Trophoblast cell (in vitro differentiated cells and primary cell): ENCODE results near the gene NF1.

Experiments
- DNase-seq, 2 donors: peaks; one replicate each; pipeline ENCODE4 v3.0.0-alpha.2; 2016
- H2AFZ ChIP-seq: 2 replicates; pipeline ENCODE4 v1.6.1; 2013; ENCODE audit warnings: low read length, moderate library complexity, mild to moderate bottlenecking; ENCODE audit not compliant: insufficient read depth, poor library complexity
- H2AK5ac ChIP-seq: 2 replicates; pipeline ENCODE4 v1.6.1; 2013; ENCODE audit warnings: mild to moderate bottlenecking, low read length
- H2BK120ac ChIP-seq: 2 replicates; pipeline ENCODE4 v1.6.1; 2013; ENCODE audit warnings: low read length, mild to moderate bottlenecking, moderate library complexity; ENCODE audit not compliant: insufficient read depth, poor library complexity
- H2BK12ac ChIP-seq: 2 replicates; pipeline ENCODE4 v1.6.1; 2013; ENCODE audit warnings: mild to moderate bottlenecking, low read length, moderate library complexity
- H2BK5ac ChIP-seq: 2 replicates; pipeline ENCODE4 v1.6.1; 2013; ENCODE audit warnings: low read length, low read depth, moderate library complexity, mild to moderate bottlenecking; ENCODE audit not compliant: poor library complexity
- H3K14ac ChIP-seq: 2 replicates; pipeline ENCODE4 v1.6.1; 2013; ENCODE audit warnings: mild to moderate bottlenecking, low read length
- H3K18ac ChIP-seq: 2 replicates; pipeline ENCODE4 v1.6.1; 2013; ENCODE audit warnings: mild to moderate bottlenecking, low read length
- H3K23ac ChIP-seq: 2 replicates; pipeline ENCODE4 v1.6.1; 2013; ENCODE audit warnings: low read length
- H3K27ac ChIP-seq: 2 replicates; pipeline ENCODE4 v1.5.1; 2013; ENCODE audit warnings: low read depth, mild to moderate bottlenecking, inconsistent platforms, low read length, moderate library complexity
- H3K27me3 ChIP-seq: 2 replicates; pipeline ENCODE4 v1.6.1; 2013; ENCODE audit warnings: inconsistent platforms, mild to moderate bottlenecking, low read length, moderate library complexity; ENCODE audit not compliant: insufficient read depth
- H3K36me3 ChIP-seq, 2 experiments: 1 replicate in 1 of 2; 2 replicates in 1 of 2; pipeline ENCODE4 v1.6.1; 2013; ENCODE audit warnings: low read length in 2 of 2, mild to moderate bottlenecking in 2 of 2, moderate library complexity in 1 of 2; ENCODE audit not compliant: insufficient read depth in 2 of 2, control insufficient read depth in 1 of 2
- H3K4ac ChIP-seq: 2 replicates; pipeline ENCODE4 v1.6.1; 2013; ENCODE audit warnings: low read depth, mild to moderate bottlenecking, low read length, moderate library complexity
- H3K4me1 ChIP-seq, 2 experiments: 1 replicate in 1 of 2; 2 replicates in 1 of 2; pipeline ENCODE4 v1.6.1; 2013; ENCODE audit warnings: low read length in 2 of 2, mild to moderate bottlenecking in 2 of 2, moderate library complexity in 1 of 2; ENCODE audit not compliant: insufficient read depth in 2 of 2, control insufficient read depth in 1 of 2
- H3K4me2 ChIP-seq: 2 replicates; pipeline ENCODE4 v1.6.1; 2013; ENCODE audit warnings: inconsistent platforms, mild to moderate bottlenecking, low read length, moderate library complexity
- H3K4me3 ChIP-seq: 2 replicates; pipeline ENCODE4 v1.5.1; 2013; ENCODE audit warnings: mild to moderate bottlenecking, low read depth, low read length, inconsistent platforms
- H3K79me1 ChIP-seq: one replicate; pipeline ENCODE4 v1.6.1; 2013; ENCODE audit warnings: low read length
- H3K79me2 ChIP-seq: 2 replicates; pipeline ENCODE4 v1.6.1; 2013; ENCODE audit warnings: low read length, mild to moderate bottlenecking; ENCODE audit not compliant: control insufficient read depth, insufficient read depth, poor library complexity
- H3K9ac ChIP-seq: 2 replicates; pipeline ENCODE4 v1.6.1; 2013; ENCODE audit warnings: mild to moderate bottlenecking, low read length
- H3K9me3 ChIP-seq: 2 replicates; pipeline ENCODE4 v1.6.1; 2013; ENCODE audit warnings: low read depth, mild to moderate bottlenecking, control low read depth, inconsistent platforms, low read length; ENCODE audit not compliant: insufficient read depth
- H4K12ac ChIP-seq: 2 replicates; pipeline ENCODE4 v1.6.1; 2013; ENCODE audit warnings: low read depth, mild to moderate bottlenecking, low read length, moderate library complexity
- H4K8ac ChIP-seq: 2 replicates; pipeline ENCODE4 v1.6.1; 2013; ENCODE audit warnings: low read depth, mild to moderate bottlenecking, low read length, moderate library complexity
- H4K91ac ChIP-seq: one replicate; pipeline ENCODE4 v1.6.1; 2013; ENCODE audit warnings: low read depth, mild to moderate bottlenecking, low read length, moderate library complexity
- WGBS: extraction: QIAGEN DNeasy Blood & Tissue Kit; methylation state at CpG from one replicate; pipeline ENCODE4 v1.1.7; 2013; ENCODE audit warnings: missing lambda C conversion rate; ENCODE audit not compliant: insufficient read length, insufficient coverage; ENCODE audit errors: extremely low coverage; 5-methylcytosine and 5-hydroxymethylcytosine counted together

NF1 gene

GRCh38 chr17:31202968-31203367, 108.2 kb downstream of the NF1 start:
- peaks cover 2 to 4% of the 10 kb centered on the region in 2 experiments for H3K36me3 ChIP-seq
- no peaks in the 10 kb centered on the region for H3K79me1 ChIP-seq
- DNase-seq, result no peak
- no peak overlapping the region for H3K4me2 ChIP-seq
- H2BK12ac ChIP-seq, result no peak overlapping the region
- H2BK120ac ChIP-seq, result no peak overlapping the region
- no peaks in the 10 kb centered on the region for H3K27me3 ChIP-seq
- no peak overlapping the region for H3K23ac ChIP-seq
- no peak overlapping the region for H2BK5ac ChIP-seq
- no peak overlapping the region for H3K27ac ChIP-seq
- no peak overlapping the region for H2AFZ ChIP-seq
- H2AK5ac ChIP-seq, result no peak overlapping the region
- no peaks in the 10 kb centered on the region for H3K9me3 ChIP-seq
- H3K4ac ChIP-seq, result no peak overlapping the region
- no peak overlapping the region for H3K18ac ChIP-seq
- H3K4me3 ChIP-seq, result no peak overlapping the region
- no peak overlapping the region for H3K14ac ChIP-seq
- H4K8ac ChIP-seq, result no peak overlapping the region
- no peak overlapping the region for H3K9ac ChIP-seq
- no peak overlapping the region for H4K91ac ChIP-seq
- no peaks in the 10 kb centered on the region for H3K4me1 ChIP-seq
- no peak overlapping the region for H4K12ac ChIP-seq
- no peaks in the 10 kb centered on the region for H3K79me2 ChIP-seq

GRCh38 chr17:31211352-31212012, 116.7 kb downstream of the NF1 start:
- Histone ChIP-seq H3K18ac (no peak overlapping the region), H3K4me3 (no peak overlapping the region), H3K27ac (no peak overlapping the region), H3K9ac (no peak overlapping the region), H3K27me3 (no peaks in the 10 kb centered on the region), H2BK5ac (no peak overlapping the region), H3K4me2 (no peak overlapping the region), H3K36me3 (peaks cover 4 to 8% of the 10 kb centered on the region in 2 experiments), H2BK120ac (no peak overlapping the region), H2BK12ac (no peak overlapping the region), H2AFZ (no peak overlapping the region), H3K79me2 (no peaks in the 10 kb centered on the region), H3K14ac (no peak overlapping the region), H3K4me1 (no peaks in the 10 kb centered on the region), H4K91ac (no peak overlapping the region), H3K23ac (no peak overlapping the region), H3K79me1 (no peaks in the 10 kb centered on the region), H2AK5ac (no peak overlapping the region), H4K8ac (no peak overlapping the region), H3K4ac (no peak overlapping the region), H4K12ac (no peak overlapping the region), H3K9me3 (no peaks in the 10 kb centered on the region)
- DNase-seq, result peak in 1 of 2 donors; percentile 27

GRCh38 chr17:31216031-31216751, 121.4 kb downstream of the NF1 start:
- Histone ChIP-seq H3K79me2 (no peaks in the 10 kb centered on the region), H3K9me3 (no peaks in the 10 kb centered on the region), H4K12ac (no peak overlapping the region), H3K9ac (no peak overlapping the region), H2AFZ (no peak overlapping the region), H4K8ac (no peak overlapping the region), H3K23ac (no peak overlapping the region), H3K4me1 (no peaks in the 10 kb centered on the region), H3K27me3 (no peaks in the 10 kb centered on the region), H3K27ac (no peak overlapping the region), H3K4me2 (no peak overlapping the region), H2BK120ac (no peak overlapping the region), H3K4me3 (no peak overlapping the region), H2BK12ac (no peak overlapping the region), H3K36me3 (peaks cover 2 to 10% of the 10 kb centered on the region in 2 experiments), H3K79me1 (no peaks in the 10 kb centered on the region), H2BK5ac (no peak overlapping the region), H2AK5ac (no peak overlapping the region), H4K91ac (no peak overlapping the region), H3K14ac (no peak overlapping the region), H3K18ac (no peak overlapping the region), H3K4ac (no peak overlapping the region)
- peak; percentile 41 to 95 for DNase-seq
- WGBS, result no CpG with 5 or more reads among the region's 5 CpGs

- H3K79me2 ChIP-seq, result no peaks in the 10 kb centered on the region
- no peak overlapping the region for H2BK5ac ChIP-seq
- H2BK12ac ChIP-seq, result no peak overlapping the region
- H3K4me3 ChIP-seq, result no peak overlapping the region
- no peak overlapping the region for H3K9ac ChIP-seq
- H4K8ac ChIP-seq, result no peak overlapping the region
- no peaks in the 10 kb centered on the region for H3K9me3 ChIP-seq
- H3K79me1 ChIP-seq, result no peaks in the 10 kb centered on the region
- H3K18ac ChIP-seq, result no peak overlapping the region
- H3K23ac ChIP-seq, result no peak overlapping the region
- H3K4ac ChIP-seq, result no peak overlapping the region
- no CpG with 5 or more reads among the region's 1 CpG for WGBS
- H3K4me2 ChIP-seq, result no peak overlapping the region
- no peak overlapping the region for H2AK5ac ChIP-seq
- no peaks in the 10 kb centered on the region for H3K27me3 ChIP-seq
- peaks cover 5 to 6% of the 10 kb centered on the region in 2 experiments for H3K36me3 ChIP-seq
- no peaks in the 10 kb centered on the region for H3K4me1 ChIP-seq
- H3K27ac ChIP-seq, result no peak overlapping the region
- H4K91ac ChIP-seq, result no peak overlapping the region
- H2AFZ ChIP-seq, result no peak overlapping the region
- H2BK120ac ChIP-seq, result no peak overlapping the region
- DNase-seq, result no peak
- no peak overlapping the region for H4K12ac ChIP-seq
- no peak overlapping the region for H3K14ac ChIP-seq
Observed at GRCh38 chr17:31224366-31224765, 129.6 kb downstream of the NF1 start.
